GM21786 (cell line): Measurements from ENCODE around the gene OR2AT4.
"Not testable (repeated sequence)": the region's sequence is repeated elsewhere in the genome, so short reads cannot be mapped to it uniquely, and the experiment has no call there.

ENCODE experiments used
- ATAC-seq: cut with Tn5 transposase; IDR thresholded peaks from one replicate; pipeline ENCODE4 v1.9.1; 2021; ENCODE audit not compliant: unreplicated experiment

Gene OR2AT4

DNA sequence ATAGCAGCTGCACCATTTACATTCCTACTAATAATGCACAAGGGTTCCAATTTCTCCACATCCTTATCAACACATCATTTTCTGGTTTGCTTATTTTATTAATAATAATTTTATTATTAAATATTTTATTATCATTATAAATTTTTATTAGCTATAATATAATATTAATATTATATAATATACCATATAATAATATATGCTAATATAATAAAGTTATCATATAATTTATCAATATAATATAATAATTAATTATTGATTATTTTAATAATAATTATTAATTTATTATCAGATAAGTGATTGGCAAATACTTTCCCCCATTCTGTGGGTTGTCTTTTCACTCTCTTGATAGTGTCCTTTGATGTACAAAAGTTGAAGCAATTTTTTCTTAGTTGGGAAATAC, 27.7 kb downstream of the OR2AT4 start:
- no peak for ATAC-seq

DNA sequence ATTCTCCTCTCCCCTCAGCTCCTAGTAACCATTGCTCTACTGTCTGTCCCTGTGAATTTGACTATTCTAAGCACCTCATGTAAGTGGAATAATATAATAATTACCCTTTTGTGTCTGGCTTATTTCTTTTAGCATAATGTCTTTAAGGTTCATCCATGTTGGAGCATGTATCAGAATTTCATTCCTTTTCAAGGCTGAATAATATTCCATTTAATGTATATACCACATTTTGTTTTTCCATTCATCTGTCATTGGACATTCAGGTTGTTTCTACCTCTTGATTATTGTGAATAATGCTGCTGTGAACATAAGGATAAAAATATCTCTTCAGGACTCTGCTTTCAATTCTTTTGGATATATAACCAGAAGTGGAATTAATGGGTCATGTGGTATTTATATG, 28.1 kb downstream of the OR2AT4 start:
- no peak for ATAC-seq

DNA sequence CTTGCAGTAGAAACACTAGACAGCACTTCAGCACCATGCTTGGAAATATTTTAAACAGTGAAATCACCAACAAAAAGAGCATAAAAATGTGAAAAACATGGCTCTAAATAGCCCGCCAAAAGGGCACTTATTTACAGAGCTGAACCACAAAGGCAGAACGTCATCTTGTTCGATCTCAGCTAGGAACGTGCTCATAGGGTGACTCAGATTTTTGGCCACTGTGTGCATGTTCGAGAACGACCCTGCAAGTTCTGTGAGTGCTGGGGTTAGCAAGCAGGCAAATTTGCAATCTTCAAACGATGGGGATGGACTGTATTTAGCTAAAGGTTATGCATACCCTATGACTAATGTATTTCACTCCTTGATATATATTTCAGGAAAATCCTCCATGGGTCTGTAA, 30.6 kb downstream of the OR2AT4 start:
- ATAC-seq: no peak

DNA sequence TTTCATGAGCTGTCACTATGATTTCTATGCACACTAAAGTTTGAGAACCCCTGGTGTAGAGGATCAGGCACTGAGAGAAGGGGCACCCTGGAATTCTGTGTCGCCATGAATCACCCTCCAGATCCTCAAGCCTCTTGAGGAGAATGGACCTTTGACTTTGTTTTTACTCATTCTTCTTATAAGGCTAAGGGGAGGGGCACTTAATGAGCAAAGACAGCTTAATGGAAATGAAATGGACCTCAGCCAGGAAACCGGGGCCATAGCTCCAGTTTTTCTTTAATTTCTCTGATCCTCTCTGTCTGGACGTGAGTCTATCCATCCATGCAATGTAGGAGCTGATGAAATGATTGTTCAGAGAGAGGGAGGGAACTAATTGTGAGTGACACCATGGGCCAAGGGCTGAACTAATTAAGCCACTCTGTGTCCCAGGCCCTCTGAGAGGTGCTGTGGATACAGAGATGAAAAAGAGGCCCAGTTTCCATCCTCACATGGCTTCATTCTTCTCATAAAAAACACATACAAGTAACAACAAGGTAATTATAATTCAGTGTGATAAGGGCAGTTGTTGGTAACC, 32.8 kb downstream of the OR2AT4 start:
- ATAC-seq: no peak

GRCh38 chr11:75059299-75059698, 37.4 kb downstream of the OR2AT4 start:
- ATAC-seq: no peak

DNA sequence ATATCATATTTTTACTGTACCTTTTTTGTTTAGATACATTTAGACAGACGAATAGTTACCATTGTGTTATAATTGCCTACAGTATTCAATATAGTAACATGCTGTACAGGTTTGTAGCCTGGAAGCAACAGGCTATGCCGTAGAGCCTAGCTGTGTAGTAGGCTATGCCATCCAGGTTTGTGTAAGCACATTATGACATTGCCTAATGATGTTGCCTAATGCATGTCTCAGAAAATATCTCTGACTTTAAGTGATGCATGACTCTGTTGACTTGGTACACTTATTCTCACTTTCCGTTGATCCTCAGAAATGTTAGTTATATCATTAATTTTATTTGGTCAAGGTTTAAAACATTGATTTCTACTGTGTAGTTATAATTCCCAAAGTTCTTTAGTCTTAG, 39.9 kb downstream of the OR2AT4 start:
- ATAC-seq: no peak

DNA sequence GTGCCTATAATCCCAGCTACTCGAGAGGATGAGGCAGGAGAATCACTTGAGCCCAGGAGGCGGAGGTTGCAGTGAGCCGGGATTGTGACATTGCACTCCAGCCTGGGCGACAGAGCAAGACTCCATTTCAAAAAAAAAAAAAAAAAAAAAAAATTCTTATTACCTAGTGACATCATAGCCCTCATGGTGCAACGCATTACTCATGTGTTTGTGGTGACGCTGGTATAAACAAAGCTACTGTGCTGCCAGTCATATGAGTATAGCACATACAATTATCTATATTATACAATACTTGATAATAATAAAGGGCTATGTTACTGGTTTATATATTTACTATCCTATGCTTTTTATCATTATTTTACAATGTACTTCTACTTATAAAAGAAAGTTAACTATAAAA, 41.2 kb downstream of the OR2AT4 start:
- ATAC-seq: no peak

GRCh38 chr11:75052457-75052856, 44.2 kb downstream of the OR2AT4 start:
- ATAC-seq: no peak

DNA sequence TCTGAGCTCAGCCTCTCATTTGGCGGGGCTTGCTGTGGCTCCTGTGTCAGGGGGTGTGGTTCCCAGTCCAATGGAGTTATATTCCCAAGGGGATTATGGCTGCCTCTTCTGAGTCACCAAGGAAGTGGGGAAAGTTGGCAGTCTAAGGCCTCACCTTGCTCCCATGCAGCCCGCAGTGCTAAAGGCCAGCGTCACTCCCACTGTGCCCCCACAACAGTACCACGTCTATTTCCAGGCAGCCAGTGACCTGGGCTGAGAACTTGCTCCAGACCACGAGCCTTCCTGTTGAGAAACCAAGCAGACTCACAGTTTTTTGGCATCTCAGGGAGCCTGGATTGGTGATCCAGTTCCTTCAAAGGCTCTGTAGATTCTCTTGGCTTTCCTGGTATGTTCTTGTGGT, 45.6 kb downstream of the OR2AT4 start:
- no peak for ATAC-seq

DNA sequence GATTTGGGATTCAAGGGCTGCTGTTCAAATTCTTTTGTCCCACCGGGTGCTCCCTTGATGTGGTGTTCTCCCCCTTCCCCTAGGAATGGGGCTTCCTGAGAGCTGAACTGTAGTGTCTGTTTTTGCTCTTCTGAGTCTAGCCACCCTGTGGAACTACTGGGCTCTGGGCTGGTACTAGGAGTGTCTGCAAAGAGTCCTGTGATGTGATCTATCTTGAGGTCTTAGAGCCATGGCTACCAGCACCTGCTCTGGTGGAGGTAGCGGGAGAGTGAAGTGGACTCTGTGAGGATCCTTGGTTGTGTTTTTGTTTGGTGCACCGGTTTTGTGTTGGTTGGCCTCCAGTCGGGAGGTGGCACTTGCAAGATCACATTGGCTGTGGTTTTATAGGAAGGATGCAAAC, 46.2 kb downstream of the OR2AT4 start:
- no peak for ATAC-seq

GRCh38 chr11:75049501-75050266, 47.0 kb downstream of the OR2AT4 start:
- ATAC-seq: not testable (repeated sequence)

DNA sequence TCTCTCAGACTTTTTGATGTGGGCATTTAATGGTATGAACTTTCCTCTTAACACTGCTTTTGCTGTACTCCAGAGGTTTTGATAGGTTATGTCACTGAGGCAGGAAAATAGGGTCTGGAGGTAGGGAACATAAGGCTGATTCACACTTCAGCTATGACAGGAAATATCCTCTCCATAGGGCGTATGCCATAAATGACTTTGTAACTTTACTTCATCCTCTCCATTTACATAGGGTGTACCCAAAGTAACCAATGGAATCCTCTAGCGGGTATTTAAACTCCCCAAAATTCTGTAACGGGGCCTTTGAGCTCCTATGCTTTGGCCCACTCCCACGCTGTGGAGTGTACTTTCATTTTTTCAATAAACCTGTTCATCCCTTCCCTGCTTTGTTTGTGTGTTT, 49.5 kb downstream of the OR2AT4 start:
- ATAC-seq: no peak

DNA sequence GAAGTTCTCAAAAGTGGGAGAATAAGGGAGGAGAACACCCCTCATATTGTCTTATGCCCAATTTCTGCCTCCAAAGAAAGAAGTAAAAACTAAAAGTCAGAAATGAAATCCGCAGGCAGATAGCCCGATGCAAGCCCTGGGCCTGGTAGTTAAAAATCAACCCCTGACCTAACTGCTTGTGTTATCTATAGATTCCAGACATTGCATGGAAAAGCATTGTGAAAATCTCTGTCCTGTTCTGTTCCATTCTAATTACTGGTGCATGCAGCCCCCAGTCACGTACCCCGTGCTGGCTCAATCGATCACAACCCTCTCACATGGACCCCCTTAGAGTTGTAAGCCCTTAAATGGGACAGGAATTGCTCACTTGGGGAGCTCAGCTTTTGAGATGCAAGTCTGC, 50.0 kb downstream of the OR2AT4 start:
- ATAC-seq: not testable (repeated sequence)

DNA sequence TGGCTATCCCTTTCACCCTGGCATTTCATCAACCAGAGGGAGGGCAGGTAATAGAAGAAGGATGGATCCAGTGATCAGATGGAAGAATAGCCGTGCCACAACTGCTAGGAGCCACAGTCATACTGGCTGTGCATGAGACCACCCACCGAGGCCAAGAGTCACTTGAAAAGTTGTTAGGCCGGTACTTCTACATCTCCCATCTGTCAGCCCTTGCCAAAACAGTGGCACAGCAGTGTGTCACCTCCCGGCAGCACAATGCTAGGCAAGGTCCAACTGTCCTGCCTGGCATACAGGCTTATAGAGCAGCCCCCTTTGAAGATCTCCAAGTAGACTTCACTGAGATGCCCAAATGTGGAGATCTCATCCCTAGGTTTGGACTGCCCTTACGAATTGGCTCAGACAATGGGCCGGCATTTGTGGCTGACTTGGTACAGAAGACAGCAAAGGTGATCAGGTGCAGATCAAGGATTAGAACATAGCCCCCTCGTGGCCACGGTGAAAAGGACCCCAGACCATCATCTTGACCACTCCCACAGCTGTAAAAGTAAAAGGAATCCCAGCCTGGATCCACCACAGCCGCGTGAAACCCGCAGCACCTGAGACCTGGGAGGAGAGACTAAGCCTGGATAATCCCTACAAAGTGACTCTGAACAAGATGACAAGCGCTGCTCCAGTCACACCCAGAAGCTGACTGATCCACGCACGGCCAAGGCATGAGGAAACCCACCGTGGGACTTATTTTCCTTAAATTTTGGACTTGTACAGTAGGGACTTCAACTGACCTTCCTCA, 52.1 kb downstream of the OR2AT4 start:
- ATAC-seq: not testable (repeated sequence)

DNA sequence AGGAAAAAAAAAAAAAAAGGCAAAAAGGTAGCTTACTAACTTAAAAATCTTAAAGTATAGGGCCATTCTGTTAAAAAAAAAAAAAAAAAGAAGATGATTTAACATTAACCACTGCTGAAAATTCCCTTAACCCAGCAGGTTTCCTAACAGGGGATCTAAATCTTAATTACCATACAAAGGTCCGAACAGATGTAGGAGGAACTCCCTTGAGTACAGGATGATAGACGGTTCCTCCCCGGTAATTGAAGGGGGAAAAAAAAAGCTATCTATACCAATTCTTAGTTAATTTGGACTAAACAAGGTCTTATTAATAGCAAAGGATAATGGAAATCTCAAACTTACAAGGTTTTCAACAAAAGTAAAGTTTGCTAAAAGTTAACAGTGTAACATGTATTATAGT, 54.9 kb downstream of the OR2AT4 start:
- ATAC-seq: not testable (repeated sequence)

GRCh38 chr11:75041263-75041662, 55.4 kb downstream of the OR2AT4 start:
- no peak for ATAC-seq

- ATAC-seq: no peak
Measured at GRCh38 chr11:75040167-75040770, 56.4 kb downstream of the OR2AT4 start.

DNA sequence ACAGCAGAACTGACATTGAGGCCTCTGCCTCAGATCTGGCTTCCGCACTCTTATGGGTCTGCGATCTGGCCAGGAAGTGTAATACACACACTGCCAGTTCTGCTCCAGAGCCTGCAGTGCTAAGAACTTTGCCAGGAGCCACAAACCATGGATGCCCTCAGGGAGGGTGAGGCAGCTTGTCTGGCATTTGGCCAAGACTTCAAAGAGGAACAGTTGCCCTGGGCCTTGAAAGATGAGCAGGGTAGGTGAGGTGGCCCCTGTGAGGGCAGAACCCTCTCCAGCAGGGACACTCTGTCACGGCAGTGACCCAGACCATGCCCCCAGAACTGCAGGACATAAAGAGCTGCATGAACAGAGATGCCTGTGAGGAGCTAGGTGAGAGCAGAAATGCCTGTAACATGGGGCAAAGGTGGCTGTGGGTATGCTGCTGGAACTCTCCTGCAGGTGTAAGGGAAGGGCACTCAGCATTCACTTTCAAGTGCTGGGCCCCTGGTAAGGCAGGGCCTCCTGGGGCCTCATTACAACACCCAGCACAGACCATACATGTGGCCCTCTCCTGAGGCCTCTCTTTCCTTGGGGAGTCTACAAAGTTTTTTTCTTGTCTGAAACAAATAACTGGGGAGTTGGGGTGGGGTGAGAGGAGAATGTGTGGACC, 60.6 kb downstream of the OR2AT4 start:
- ATAC-seq: no peak

DNA sequence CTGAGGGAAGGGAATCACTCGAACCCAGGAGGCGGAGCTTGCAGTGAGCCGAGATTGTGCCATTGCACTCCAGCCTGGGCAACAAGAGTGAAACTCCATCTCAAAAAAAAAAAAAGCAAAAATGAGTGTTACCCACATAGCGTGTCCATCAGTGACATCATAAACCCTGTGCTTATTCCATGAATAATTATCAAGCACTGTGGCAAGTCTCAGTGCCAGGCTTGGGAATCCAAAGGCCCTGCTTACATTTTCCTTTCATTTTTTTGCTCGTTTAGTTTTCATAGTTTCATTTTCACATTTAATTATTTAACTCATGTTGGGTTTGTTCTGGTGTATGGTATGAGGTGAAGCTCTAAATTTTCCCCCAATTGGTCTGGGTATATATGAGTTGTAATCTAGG, 61.4 kb downstream of the OR2AT4 start:
- ATAC-seq: no peak

DNA sequence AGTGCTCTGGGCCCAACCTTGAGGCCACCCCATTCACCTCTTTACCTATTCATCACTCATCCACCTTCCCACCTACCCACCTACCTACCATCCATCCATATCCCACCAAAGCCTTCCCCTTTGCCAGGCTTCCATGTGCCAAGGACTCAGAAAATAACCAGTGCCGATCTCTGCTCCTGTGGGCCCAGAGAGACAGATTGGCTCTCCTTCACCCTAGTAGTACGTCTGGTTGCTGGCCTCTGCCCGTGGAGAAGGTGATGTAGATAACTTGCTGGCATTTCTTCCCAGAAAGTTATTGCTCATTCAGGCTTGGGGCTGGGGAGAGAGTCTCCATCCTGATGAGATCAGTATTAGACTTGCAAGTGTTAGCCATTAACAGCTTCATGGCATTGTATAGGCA, 62.8 kb downstream of the OR2AT4 start:
- no peak for ATAC-seq

GRCh38 chr11:75032550-75032935, 64.1 kb downstream of the OR2AT4 start:
- ATAC-seq: no peak
